HG02943 (cell line): Measurements from ENCODE around the gene ADGRE2.

Experiments used
- ATAC-seq: cut with Tn5 transposase; IDR thresholded peaks from one replicate; pipeline ENCODE4 v1.9.1; 2021; ENCODE audit warnings: mild to moderate bottlenecking, low read depth, moderate library complexity; ENCODE audit not compliant: unreplicated experiment

ADGRE2 gene

GRCh38 chr19:14758816-14759215, 19.5 kb downstream of the ADGRE2 start:
- no peak for ATAC-seq

DNA sequence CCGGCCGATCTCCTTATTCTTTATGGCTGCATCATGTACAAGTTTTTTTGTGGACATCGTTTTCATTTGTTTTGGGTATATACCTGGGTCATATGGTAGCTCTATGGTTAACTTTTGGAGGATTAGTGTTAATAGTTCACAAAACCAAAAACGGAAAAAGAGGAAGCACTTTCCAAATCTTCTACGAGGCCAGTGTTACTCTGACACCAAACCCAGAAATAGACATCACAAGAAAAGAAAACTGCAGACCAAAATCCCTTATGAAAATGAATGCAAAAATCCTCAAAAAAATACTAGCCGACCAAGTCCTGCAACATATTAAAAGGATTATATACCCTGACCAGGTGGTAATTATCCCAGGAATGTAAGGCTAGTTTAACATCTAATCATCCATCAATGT, 29.8 kb downstream of the ADGRE2 start:
- no peak for ATAC-seq

- no peak for ATAC-seq
These were observed 31.5 kb downstream of the ADGRE2 start for GRCh38 chr19:14746886-14747285.

GRCh38 chr19:14735915-14736314, 42.4 kb downstream of the ADGRE2 start:
- no peak for ATAC-seq

DNA sequence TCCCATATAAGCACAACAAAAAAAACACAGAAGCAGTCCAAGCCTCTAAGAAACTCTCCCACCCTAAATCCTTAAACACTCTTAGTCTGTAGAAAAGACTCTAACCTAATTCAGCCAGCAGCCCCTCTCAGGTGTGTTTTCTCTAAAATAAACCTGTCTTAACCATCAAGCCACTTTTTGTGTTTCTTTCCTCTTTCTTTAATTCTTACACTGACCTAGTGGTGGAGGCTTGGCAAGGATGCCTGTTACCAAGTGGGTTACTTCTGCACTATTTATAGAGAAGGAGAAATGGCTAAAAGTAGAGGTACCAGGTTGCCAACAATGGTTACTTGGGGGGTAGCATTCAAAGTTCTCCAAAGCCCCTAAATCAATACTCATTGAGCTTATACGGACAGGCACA, 44.8 kb downstream of the ADGRE2 start:
- no peak for ATAC-seq

DNA sequence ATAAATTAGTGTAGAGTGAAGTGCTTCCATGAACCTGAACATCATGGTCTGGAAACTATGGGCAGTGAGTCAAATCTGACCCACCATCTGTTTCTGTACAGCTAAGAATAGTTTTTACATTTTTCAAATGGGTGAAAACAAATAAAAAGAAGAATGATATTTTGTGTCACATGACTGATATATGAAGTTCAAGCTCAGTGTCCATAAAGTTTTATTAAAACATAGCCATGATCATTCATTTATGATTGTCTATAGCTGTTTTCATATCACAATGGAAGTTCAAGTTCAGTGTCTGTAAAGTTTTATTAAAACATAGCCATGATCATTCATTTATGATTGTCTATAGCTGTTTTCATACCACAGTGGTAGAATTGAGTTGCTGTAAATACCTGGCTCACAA, 45.9 kb downstream of the ADGRE2 start:
- no peak for ATAC-seq

DNA sequence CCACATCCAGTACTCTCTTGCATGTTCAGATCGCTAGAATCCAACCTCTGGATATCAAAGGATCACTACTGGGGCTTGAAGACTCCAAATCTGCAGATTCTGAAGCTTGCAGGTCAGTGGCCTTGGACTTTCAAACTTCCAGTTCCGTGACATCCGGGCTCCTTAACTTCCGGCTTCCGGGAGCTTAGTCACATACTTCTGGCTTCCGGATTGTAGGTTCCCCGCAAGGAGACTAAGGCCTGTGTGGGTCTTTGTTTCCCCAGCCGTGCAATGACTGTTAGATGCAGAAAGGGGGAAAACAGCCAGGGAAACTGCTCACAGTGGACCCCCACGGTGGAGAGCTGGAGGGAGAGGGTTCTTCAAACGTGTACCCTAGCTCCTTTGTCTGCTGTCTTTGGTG, 47.2 kb downstream of the ADGRE2 start:
- no peak for ATAC-seq

DNA sequence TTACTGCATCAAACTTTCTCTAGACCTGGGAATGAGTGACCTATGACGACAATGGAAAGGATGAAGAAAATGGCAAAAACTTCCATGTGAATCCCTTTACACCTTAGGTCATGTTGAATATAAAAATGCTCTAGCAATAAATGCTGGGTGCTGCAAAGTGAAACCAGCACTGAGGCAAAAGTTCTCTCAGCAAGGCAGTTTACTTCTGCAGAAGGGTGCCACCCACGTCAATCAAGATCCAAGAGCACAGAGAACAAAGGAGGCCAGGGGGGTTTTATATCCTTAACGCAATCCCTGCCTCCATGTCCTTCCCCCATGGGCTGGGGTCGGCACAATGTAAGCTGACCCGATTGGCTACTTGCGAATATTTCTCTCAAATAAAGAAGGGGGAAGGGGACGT, 49.8 kb downstream of the ADGRE2 start:
- no peak for ATAC-seq

GRCh38 chr19:14722127-14722526, 56.2 kb downstream of the ADGRE2 start:
- no peak for ATAC-seq

DNA sequence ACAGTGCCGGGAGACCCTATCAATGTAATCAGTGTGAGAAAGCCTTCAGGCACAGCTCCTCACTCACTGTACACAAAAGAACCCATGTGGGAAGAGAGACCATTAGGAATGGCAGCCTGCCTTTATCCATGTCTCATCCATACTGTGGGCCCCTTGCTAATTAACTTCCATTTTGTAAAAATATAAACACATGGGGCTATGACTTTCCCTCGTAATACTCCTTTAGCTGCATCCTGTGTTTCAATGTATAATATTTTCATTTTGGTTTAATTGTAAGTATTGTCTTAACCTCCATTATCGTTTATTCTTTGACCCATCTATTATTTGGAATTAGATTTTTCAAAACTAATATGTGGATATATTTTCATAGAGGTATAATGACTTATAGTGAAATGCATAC, 59.2 kb downstream of the ADGRE2 start:
- ATAC-seq = no peak

DNA sequence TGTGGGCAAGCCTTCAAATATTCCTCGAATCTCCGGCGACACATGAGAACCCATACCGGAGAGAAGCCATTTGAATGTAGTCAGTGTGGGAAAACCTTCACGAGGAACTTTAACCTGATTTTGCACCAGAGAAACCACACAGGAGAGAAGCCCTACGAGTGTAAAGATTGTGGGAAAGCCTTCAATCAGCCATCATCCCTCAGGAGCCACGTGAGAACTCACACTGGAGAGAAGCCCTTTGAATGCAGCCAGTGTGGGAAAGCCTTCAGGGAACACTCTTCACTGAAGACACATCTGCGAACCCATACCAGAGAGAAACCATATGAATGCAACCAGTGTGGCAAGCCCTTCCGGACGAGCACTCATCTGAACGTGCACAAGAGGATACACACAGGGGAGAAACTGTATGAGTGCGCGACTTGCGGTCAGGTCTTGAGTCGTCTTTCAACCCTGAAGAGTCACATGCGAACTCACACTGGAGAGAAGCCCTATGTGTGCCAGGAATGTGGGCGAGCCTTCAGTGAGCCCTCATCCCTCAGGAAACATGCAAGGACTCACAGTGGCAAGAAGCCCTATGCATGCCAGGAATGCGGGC, 59.7 kb downstream of the ADGRE2 start:
- no peak for ATAC-seq

DNA sequence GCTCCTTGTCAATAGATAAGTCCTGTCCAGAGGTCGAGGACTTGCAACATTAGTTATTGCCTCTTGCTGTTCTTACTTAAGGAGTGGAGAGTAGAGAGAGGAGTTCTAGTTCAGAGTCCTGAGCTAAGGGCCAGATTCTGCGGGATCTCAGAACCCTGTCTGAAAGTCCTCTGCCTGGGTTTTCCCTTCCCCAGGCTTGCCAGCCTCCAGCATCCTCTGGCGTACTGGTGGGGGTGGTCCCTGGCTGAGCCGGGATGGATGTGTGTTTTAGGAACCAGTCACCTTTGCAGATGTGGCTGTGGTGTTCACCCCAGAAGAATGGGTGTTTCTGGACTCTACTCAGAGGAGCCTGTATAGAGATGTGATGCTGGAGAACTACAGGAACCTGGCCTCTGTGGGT, 62.5 kb downstream of the ADGRE2 start:
- no peak for ATAC-seq

GRCh38 chr19:14704450-14704849, 73.9 kb downstream of the ADGRE2 start:
- ATAC-seq = no peak

DNA sequence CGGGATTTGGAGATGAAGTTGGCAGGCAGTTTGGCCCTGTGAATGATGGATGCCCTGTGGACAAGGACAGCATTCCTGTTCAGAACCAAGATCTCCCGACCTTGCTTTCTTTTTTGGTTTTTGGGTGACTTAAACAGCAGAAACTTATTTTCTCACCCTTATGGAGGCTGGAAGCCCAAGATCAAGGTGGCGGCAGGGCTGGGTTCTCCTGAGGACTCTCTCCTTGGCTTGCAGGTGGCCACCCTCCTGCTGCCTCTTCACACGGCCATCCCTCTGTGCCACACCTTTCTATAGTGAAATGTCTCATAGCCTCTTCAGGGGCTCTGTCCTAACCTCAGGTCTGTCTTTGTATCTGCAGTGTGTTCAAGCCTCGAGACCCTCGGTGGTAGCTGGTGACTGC, 74.5 kb downstream of the ADGRE2 start:
- no peak for ATAC-seq

DNA sequence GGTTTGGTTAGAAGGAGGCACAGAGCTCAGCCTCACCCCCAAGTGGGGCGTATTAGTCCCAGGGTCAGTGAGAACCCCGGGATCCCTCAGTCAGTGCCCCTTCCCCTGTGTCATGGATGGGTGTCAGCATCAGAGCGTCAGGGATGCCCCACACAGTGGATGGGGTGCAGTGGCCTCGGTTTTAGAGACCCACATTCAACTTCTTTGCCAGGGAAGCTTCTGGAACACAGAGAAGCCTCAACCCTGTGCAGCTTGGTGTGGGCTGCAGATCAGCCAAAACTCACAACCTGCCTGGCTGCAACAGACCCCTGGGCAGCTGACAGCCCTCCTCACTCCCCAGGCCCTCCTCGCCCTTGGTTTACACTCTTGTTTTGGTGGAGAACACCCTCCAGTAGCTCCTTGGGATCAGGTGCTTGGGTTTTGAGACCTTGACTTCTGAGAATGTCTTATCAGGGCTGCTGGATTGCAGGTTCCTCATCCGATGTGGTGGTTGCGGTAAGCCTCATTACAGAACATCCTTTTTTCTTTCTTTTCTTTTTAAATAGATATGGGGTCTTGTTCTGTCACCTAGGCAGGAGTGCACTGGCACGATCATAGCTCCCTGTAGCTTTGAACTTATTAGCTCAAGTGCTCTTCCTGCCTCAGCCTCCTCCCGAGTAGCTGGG, 77.5 kb downstream of the ADGRE2 start:
- ATAC-seq = no peak

DNA sequence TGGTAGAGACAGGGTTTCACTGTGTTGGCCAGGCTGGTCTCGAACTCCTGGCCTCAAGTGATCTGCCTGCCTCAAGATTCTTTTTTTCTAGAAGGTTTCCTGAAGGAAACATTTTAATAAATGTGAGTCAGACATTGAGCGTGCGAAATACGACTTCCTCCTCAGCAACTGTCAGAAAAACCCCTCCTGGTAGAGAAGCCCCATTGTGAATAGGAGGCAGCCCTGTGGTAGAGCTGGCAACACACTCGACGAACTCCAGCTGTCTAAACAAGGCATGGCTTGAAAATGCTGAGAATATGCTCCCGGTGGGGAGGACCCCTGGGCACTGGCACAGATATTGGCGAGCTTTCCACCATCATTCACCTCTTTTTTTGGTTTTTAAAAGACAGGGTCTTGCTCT, 78.7 kb downstream of the ADGRE2 start:
- no peak for ATAC-seq

- no peak for ATAC-seq
These were observed 82.9 kb downstream of the ADGRE2 start for GRCh38 chr19:14695471-14695870.

- no peak for ATAC-seq
These were observed 83.6 kb downstream of the ADGRE2 start for GRCh38 chr19:14694641-14695266.

- ATAC-seq = peak; percentile 84
These were observed 88.5 kb downstream of the ADGRE2 start, which contains the start of gene ZNF333 for GRCh38 chr19:14689598-14690503. Gene ZNF333, plus strand, starts transcription at chr19:14690048. Its CDS starts 3,444 bp downstream, at chr19:14693492.

- no peak for ATAC-seq
These were observed 91.9 kb downstream of the ADGRE2 start for GRCh38 chr19:14686411-14686810.

DNA sequence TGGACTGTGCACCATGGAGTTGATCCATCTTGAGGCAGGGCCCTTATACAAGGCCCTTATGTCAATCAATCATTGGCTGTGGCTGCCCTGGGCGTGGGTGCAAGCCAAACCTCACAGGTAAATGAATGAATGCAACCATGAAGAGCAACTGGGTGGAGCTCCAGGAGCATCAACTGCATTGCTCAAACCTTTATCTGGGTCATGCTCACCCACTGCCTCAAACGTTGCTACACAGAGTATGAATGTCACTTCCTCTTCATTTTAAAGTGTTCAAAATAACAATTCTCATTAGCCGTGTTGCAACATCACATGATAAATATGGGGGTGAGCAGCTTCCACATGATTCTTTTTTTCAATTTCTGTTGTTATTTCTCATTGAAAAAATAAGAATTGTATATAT, 94.9 kb downstream of the ADGRE2 start:
- no peak for ATAC-seq
